Endothelial cell of umbilical vein (primary cell): ENCODE measurements around the gene SKIDA1. TPM values are rescaled to one million over a fixed set of nuclear protein-coding genes. Genes with fewer than 3 reads are reported as not detected.

Source experiments
- BruUV-seq: library from RNA; stranded (reverse); fragments of 400-500 nt; replicated peaks from 2 replicates; lab custom pipeline; 2021; lab: Mats Ljungman, UMichigan
- CTCF ChIA-PET: fragments of 300-600, 350-600 bp; sonication (Branson Sonifier 250); formaldehyde crosslinking; loops from one replicate; lab custom pipeline; 2021; ENCODE audit warnings: antibody characterized with exemption, inconsistent platforms; lab: Charles Lee
- POLR2A ChIA-PET: fragments of 300-600, 350-600 bp; sonication (Branson Sonifier 250); formaldehyde crosslinking; loops from one replicate; lab custom pipeline; 2021; ENCODE audit warnings: antibody characterized with exemption, inconsistent platforms; lab: Charles Lee
- DNase-seq: peaks from one replicate; pipeline ENCODE4 v3.0.0-alpha.2; 2011; ENCODE audit warnings: low read depth, low spot score
- FAIRE-seq: peaks from 2 replicates; lab custom pipeline; 2011; peaks lifted over from hg19 to GRCh38; lab: Jason Lieb, UNC
- H2AFZ ChIP-seq: 2 replicates; pipeline ENCODE4 v1.6.0; 2012; ENCODE audit warnings: low read depth, low read length, control low read depth, inconsistent platforms
- H3K27ac ChIP-seq: 2 replicates; pipeline ENCODE4 v1.5.1; 2011; ENCODE audit warnings: low read depth, mild to moderate bottlenecking, control low read depth, low read length, moderate library complexity; ENCODE audit not compliant: insufficient read depth
- H3K27me3 ChIP-seq, 2 experiments: 2 replicates each; pipeline versions ENCODE4 v1.6.0 to v1.6.1; 2011; ENCODE audit warnings: low read length in 2 of 2, mixed read lengths in 1 of 2; ENCODE audit not compliant: control insufficient read depth in 2 of 2, insufficient read depth in 2 of 2
- H3K36me3 ChIP-seq, 2 experiments: 2 replicates in 1 of 2; 3 replicates in 1 of 2; pipeline ENCODE4 v1.5.1; 2011; ENCODE audit warnings: low read length in 2 of 2, mild to moderate bottlenecking in 1 of 2, moderate library complexity in 1 of 2; ENCODE audit not compliant: control insufficient read depth in 2 of 2, insufficient read depth in 2 of 2; ENCODE audit errors: extremely low read depth in 1 of 2
- H3K4me1 ChIP-seq: 3 replicates; pipeline ENCODE4 v1.5.1; 2011; ENCODE audit warnings: mild to moderate bottlenecking, low read length; ENCODE audit not compliant: control insufficient read depth, insufficient read depth; ENCODE audit errors: extremely low read depth
- H3K4me2 ChIP-seq: 2 replicates; pipeline ENCODE4 v1.6.1; 2011; ENCODE audit warnings: low read length, control low read depth, mixed read lengths; ENCODE audit not compliant: insufficient read depth
- H3K4me3 ChIP-seq, 3 experiments: fragments of 200-600 bp in 1 of 3; sonication (generic), shearing (Covaris generic) in 1 of 3; replicated peaks in 1 of 3; 2 replicates each; pipeline ENCODE4 v1.5.1; 2011 to 2016; ENCODE audit warnings: control low read depth in 3 of 3, low read length in 3 of 3, mild to moderate bottlenecking in 2 of 3, inconsistent platforms in 1 of 3, low read depth in 1 of 3, moderate library complexity in 1 of 3; ENCODE audit not compliant: insufficient read depth in 1 of 3
- H3K79me2 ChIP-seq: 2 replicates; pipeline ENCODE4 v1.6.0; 2012; ENCODE audit warnings: low read length, inconsistent platforms; ENCODE audit not compliant: control insufficient read depth, insufficient read depth
- H3K9ac ChIP-seq: replicated peaks from 2 replicates; pipeline ENCODE3; 2011; ENCODE audit warnings: low read length, control low read depth; ENCODE audit not compliant: insufficient read depth; ENCODE audit errors: extremely low read depth
- H3K9me1 ChIP-seq: replicated peaks from 3 replicates; pipeline ENCODE4 v1.6.0; 2011; ENCODE audit warnings: mild to moderate bottlenecking, low read length; ENCODE audit not compliant: control insufficient read depth, insufficient read depth; ENCODE audit errors: extremely low read depth
- H3K9me3 ChIP-seq: replicated peaks from 2 replicates; pipeline ENCODE4 v1.5.1; 2012; ENCODE audit warnings: low read length, inconsistent platforms; ENCODE audit not compliant: control insufficient read depth, insufficient read depth
- H4K20me1 ChIP-seq: replicated peaks from 2 replicates; pipeline ENCODE3; 2011; ENCODE audit warnings: mild to moderate bottlenecking, low read length; ENCODE audit not compliant: control insufficient read depth, insufficient read depth; ENCODE audit errors: extremely low read depth
- CTCF ChIP-seq, 2 donors: IDR thresholded peaks; 1 replicate in 1 of 2; 2 replicates in 1 of 2; pipeline ENCODE4 v1.5.1; 2011; ENCODE audit warnings: low read length in 2 of 2, mild to moderate bottlenecking in 2 of 2, moderate library complexity in 2 of 2, control low read depth in 1 of 2, inconsistent platforms in 1 of 2, low read depth in 1 of 2; ENCODE audit not compliant: insufficient read depth in 1 of 2; ENCODE audit errors: extremely low read depth in 1 of 2
- EZH2 ChIP-seq: IDR thresholded peaks from 2 replicates; pipeline ENCODE4 v1.6.1; 2012; ENCODE audit warnings: borderline replicate concordance, low read depth, mild to moderate bottlenecking, moderate library complexity, low read length, inconsistent platforms; ENCODE audit not compliant: severe bottlenecking
- FOS ChIP-seq: IDR thresholded peaks from 2 replicates; pipeline ENCODE4 v1.6.1; 2011; ENCODE audit warnings: mild to moderate bottlenecking, low read length, moderate library complexity, borderline replicate concordance; ENCODE audit not compliant: insufficient read depth
- GATA2 ChIP-seq: IDR thresholded peaks from 2 replicates; pipeline ENCODE4 v1.7.0; 2011; ENCODE audit warnings: low read depth, mild to moderate bottlenecking, moderate library complexity, mixed read lengths, low read length; ENCODE audit not compliant: insufficient read length, insufficient read depth
- JUN ChIP-seq: IDR thresholded peaks from 2 replicates; pipeline ENCODE4 v1.6.1; 2011; ENCODE audit warnings: borderline replicate concordance, low read depth; ENCODE audit not compliant: insufficient read length, insufficient read depth
- MAX ChIP-seq: IDR thresholded peaks from 2 replicates; pipeline ENCODE4 v1.6.1; 2011; ENCODE audit not compliant: insufficient read depth, insufficient read length
- MYC ChIP-seq: IDR thresholded peaks from one replicate; pipeline ENCODE4 v1.6.1; 2011; ENCODE audit warnings: mild to moderate bottlenecking, low read depth, low read length
- POLR2A ChIP-seq: IDR thresholded peaks from 2 replicates; pipeline ENCODE4 v1.6.1; 2012; ENCODE audit warnings: low read depth, mild to moderate bottlenecking, control low read depth, low read length
- POLR2AphosphoS5 ChIP-seq: IDR thresholded peaks from 2 replicates; pipeline ENCODE4 v1.6.1; 2012; ENCODE audit warnings: low read depth, mild to moderate bottlenecking, control low read depth, low read length, moderate library complexity; ENCODE audit not compliant: insufficient read depth
- dilution Hi-C: fragments of 300-500 bp; cut with MboI; formaldehyde crosslinking; loops from one replicate; pipeline ENCODE4 v1.15.0; 2019; ENCODE audit warnings: low sequenced_read_pairs; ENCODE audit not compliant: extremely low pct_ligation_motif_present
- intact Hi-C: fragments of 100-400 bp; cut with micrococcal nuclease; formaldehyde crosslinking; loops from one replicate; pipeline ENCODE4 v1.10.0; 2022
- polyA plus RNA-seq, 4 experiments: library from polyadenylated mRNA; depleted of rRNA in 3 of 4; stranded (reverse) in 3 of 4; unstranded in 1 of 4; fragments of >200 nt; gene quantifications; 2 replicates each; pipeline versions ENCODE4 v1.2.1 to v1.2.3, GENCODE V29; 2011 to 2012; ENCODE audit warnings: missing spikeins in 1 of 4
- total RNA-seq: library from RNA; stranded (reverse); gene quantifications from 2 replicates; pipeline ENCODE4 v1.2.3, GENCODE V29; 2021

SKIDA1 gene
- total and polyA plus RNA-seq, 2 donors (not counting 3 experiments of a cell fraction or from before 2014, with no cell fraction given) = 0.21 to 0.71 TPM

DNA sequence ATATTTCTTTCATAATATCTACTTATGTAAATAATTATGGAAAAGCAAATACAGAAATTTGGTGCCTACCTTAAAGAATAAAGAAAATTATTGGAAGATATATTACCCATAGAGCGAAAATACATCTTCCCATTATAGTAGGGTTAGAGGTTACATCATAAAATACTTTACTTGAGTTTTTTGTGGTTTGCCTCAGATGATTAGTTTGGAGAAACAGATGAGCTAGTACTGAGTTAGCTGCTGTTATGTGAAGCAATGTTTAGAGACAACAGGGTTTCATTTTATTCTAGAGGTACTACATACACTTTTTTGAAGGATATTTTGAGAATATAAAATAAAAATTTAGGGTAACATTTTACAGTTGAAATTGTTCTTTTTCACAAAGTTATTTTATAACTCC lies 5.7 kb upstream of the SKIDA1 start:
- Histone ChIP-seq H3K36me3 (no peaks in the 10 kb centered on the region), H3K4me2 (no peak overlapping the region), H3K4me1 (peaks cover 31% of the 10 kb centered on the region), H3K27ac (no peak overlapping the region), H2AFZ (no peak overlapping the region), H3K27me3 (no peaks in the 10 kb centered on the region), H3K9me1 (no peaks in the 10 kb centered on the region), H3K9me3 (no peaks in the 10 kb centered on the region), H3K4me3 (no peak overlapping the region), H4K20me1 (no peaks in the 10 kb centered on the region), H3K9ac (no peak overlapping the region), H3K79me2 (peaks cover 16% of the 10 kb centered on the region)
- DNase-seq (no peak), FAIRE-seq (no peak)
- BruUV-seq = no TSS peak
- dilution Hi-C loops = no loop called here
- TF ChIP-seq POLR2A (no peak), GATA2 (no peak), JUN (no peak), FOS (no peak), CTCF (IDR thresholded peaks at IDR 0.05; ENCODE audit: extremely low read depth in 1 of 2, insufficient read depth in 1 of 2, low read depth in 1 of 2, low read length in 2 of 2) (no peak), MYC (no peak)
- intact Hi-C loops = no loop called here
- ChIA-PET POLR2A (no interaction called here), CTCF (interaction anchor here (0.7 kb wide), 1 partner anchor 13 kb away, joined by 3 read pairs; no protein-coding TSS in a partner anchor)

DNA sequence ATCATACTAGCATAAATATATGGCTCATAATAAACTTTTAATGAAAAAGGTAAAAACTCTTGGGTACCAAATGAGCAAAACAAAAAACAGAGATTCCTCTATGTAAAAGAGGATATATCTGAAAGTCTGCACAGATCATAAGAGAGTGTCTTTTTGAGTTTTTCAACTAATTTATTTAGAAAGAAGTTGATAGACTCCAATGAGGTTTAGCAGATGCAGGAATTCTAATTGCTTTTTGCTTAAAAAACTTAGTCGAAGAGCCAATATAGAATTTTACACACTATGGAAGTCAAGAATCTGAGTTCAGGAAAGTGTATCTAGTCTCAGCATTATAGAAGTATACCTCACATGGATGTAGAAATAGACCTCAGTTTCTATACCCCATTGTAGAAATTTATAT lies 5.2 kb upstream of the SKIDA1 start:
- no TSS peak for BruUV-seq
- intact Hi-C loops = no loop called here

More for the DNA sequence above, 5.2 kb upstream of the SKIDA1 start:
- dilution Hi-C loops = no loop called here
- Histone ChIP-seq H3K27ac (no peak overlapping the region), H3K4me1 (peaks cover 31% of the 10 kb centered on the region), H4K20me1 (no peaks in the 10 kb centered on the region), H3K9ac (no peak overlapping the region), H3K4me2 (no peak overlapping the region), H3K79me2 (peaks cover 11% of the 10 kb centered on the region), H3K4me3 (no peak overlapping the region), H3K27me3 (no peaks in the 10 kb centered on the region), H3K9me1 (no peaks in the 10 kb centered on the region), H3K36me3 (no peaks in the 10 kb centered on the region), H3K9me3 (no peaks in the 10 kb centered on the region), H2AFZ (no peak overlapping the region)
- TF ChIP-seq JUN (no peak), MAX (no peak), GATA2 (no peak), FOS (no peak), MYC (no peak), POLR2AphosphoS5 (no peak), POLR2A (no peak), EZH2 (no peak), CTCF (IDR thresholded peaks at IDR 0.05; ENCODE audit: extremely low read depth in 1 of 2, insufficient read depth in 1 of 2, low read depth in 1 of 2, low read length in 2 of 2) (no peak)
- FAIRE-seq = no peak
- POLR2A ChIA-PET = no interaction called here
- CTCF ChIA-PET = interaction anchor here (0.7 kb wide), 1 partner anchor 12 kb away, joined by 3 read pairs; no protein-coding TSS in a partner anchor
- DNase-seq = no peak
